ENCODE data around the gene NRXN3.

Gene NRXN3

DNA sequence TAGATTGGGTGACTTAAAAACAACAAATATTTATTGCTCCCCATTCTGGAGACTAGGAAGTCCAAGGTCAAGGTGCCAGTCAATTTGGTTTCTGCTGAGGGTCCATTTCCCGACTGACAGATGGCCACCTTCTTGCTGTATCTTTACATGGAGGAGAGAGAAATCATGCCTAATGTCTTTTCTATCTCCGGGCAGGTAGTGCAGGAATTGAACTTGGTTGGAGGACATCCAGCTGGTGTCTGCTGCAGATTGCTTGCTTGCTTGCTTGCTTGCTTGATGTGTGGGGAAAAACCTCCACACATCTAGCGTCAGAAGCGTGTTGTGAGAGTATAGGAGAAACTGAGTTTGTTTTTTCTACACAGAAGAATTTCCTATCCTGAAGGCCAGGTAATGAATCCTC is 1479.7 kb downstream of the NRXN3 start:
- TF ChIP-seq EZH2phosphoT487 (conservative IDR thresholded peaks at IDR 0.05; ENCODE audit: low read length): no peak
- TF ChIP-seq, protein P1, sequence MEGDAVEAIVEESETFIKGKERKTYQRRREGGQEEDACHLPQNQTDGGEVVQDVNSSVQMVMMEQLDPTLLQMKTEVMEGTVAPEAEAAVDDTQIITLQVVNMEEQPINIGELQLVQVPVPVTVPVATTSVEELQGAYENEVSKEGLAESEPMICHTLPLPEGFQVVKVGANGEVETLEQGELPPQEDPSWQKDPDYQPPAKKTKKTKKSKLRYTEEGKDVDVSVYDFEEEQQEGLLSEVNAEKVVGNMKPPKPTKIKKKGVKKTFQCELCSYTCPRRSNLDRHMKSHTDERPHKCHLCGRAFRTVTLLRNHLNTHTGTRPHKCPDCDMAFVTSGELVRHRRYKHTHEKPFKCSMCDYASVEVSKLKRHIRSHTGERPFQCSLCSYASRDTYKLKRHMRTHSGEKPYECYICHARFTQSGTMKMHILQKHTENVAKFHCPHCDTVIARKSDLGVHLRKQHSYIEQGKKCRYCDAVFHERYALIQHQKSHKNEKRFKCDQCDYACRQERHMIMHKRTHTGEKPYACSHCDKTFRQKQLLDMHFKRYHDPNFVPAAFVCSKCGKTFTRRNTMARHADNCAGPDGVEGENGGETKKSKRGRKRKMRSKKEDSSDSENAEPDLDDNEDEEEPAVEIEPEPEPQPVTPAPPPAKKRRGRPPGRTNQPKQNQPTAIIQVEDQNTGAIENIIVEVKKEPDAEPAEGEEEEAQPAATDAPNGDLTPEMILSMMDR (IDR thresholded peaks at IDR 0.05; ENCODE audit: insufficient read depth, low read length, poor library complexity, severe bottlenecking): no peak
- Histone ChIP-seq H3K4me2 (ENCODE audit: low read depth, low read length, poor library complexity, severe bottlenecking) (no peak overlapping the region), H3K36me3 (ENCODE audit: low read length) (no peaks in the 10 kb centered on the region), H3K4me3 (ENCODE audit: insufficient read depth, low read length, poor library complexity, severe bottlenecking) (no peak overlapping the region), H4K20me1 (ENCODE audit: low read depth, low read length) (no peaks in the 10 kb centered on the region), H3K9me3 (ENCODE audit: insufficient read depth, low read length) (no peaks in the 10 kb centered on the region), H3K27ac (ENCODE audit: low read depth, low read length) (no peak overlapping the region), H3K27me3 (ENCODE audit: low read length) (no peaks in the 10 kb centered on the region), H2AFZ (ENCODE audit: low read depth, low read length, severe bottlenecking) (no peak overlapping the region), H3K79me2 (ENCODE audit: insufficient read depth, low read length) (no peaks in the 10 kb centered on the region), H3F3A (ENCODE audit: insufficient read depth) (no peaks in the 10 kb centered on the region), H3K9me2 (replicated peaks; ENCODE audit: insufficient read depth, low read length) (no peaks in the 10 kb centered on the region; the same call in none of the 2 replicates), H3K9ac (ENCODE audit: low read length) (no peak overlapping the region)

DNA sequence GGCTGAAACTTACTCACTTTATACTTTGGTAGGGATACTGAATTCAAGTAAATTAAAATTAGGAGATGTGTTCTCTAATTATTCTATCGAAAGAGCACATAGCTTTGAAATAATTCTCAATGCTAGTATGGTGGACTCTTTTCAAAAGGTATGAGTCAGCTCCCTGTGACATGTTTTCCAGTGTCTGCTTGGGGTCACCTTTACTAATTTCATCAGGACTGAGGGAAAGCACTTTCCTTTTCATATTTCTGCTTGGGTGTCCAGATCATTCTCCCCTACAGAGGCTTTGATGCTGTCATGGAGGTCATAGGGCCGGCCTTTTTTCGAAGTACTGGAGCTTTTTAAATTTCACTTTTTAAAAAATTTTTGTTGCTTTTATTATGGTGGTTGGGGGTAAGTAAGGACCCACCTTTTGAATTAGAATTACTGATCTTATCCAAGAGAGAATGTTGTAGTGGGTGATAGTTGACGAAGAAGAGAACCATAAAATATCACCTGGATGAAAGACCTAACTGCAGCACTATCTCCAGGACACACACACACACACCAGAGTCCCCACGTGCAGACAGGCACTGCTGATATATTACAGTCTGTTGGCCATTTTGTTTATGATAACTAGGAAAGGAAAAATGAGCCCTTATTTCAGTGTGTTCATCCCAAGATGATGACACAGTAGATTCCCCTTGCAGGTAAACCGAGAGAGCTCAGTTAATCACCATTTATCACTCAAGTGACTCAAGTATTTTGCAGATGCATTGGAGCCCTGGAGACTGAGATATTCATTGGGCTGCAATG is 1482.5 kb downstream of the NRXN3 start:
- Histone ChIP-seq H3K9me2 (replicated peaks; ENCODE audit: insufficient read depth, low read length) (no peaks in the 10 kb centered on the region; the same call in none of the 2 replicates), H4K20me1 (ENCODE audit: low read depth, low read length) (no peaks in the 10 kb centered on the region), H3K36me3 (ENCODE audit: low read length) (no peaks in the 10 kb centered on the region), H3F3A (ENCODE audit: insufficient read depth) (no peaks in the 10 kb centered on the region), H3K27ac (ENCODE audit: low read depth, low read length) (no peak overlapping the region), H3K9me3 (ENCODE audit: insufficient read depth, low read length) (no peaks in the 10 kb centered on the region), H3K9ac (ENCODE audit: low read length) (no peak overlapping the region), H3K4me3 (ENCODE audit: insufficient read depth, low read length, poor library complexity, severe bottlenecking) (no peak overlapping the region), H3K79me2 (ENCODE audit: insufficient read depth, low read length) (no peaks in the 10 kb centered on the region), H3K27me3 (ENCODE audit: low read length) (no peaks in the 10 kb centered on the region), H3K4me2 (ENCODE audit: low read depth, low read length, poor library complexity, severe bottlenecking) (no peak overlapping the region), H2AFZ (ENCODE audit: low read depth, low read length, severe bottlenecking) (no peak overlapping the region)
- TF ChIP-seq, protein P1 (IDR thresholded peaks at IDR 0.05; ENCODE audit: insufficient read depth, low read length, poor library complexity, severe bottlenecking): no peak
- TF ChIP-seq EZH2phosphoT487 (conservative IDR thresholded peaks at IDR 0.05; ENCODE audit: low read length): no peak

DNA sequence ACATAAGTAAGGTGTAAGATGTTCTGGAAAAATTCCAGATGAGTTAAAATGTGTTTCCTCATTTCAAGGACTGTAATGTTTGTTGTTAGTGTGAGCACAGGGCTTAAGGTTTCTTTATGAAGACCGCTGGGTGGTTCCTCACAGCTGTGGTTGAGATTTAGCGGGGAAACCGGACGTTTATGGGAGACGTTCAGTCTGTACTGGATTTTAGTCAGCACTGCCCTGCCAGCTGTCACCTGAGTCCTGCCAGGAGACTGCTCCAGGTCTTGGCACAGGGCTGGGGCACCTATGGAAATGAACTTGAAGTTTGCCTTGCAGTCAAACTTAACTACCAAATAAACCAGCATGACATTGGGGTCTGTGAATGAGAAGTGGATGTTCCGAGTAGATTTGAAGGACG is 1485.9 kb downstream of the NRXN3 start:
- TF ChIP-seq, protein P1 (IDR thresholded peaks at IDR 0.05; ENCODE audit: insufficient read depth, low read length, poor library complexity, severe bottlenecking): no peak
- no peak for TF ChIP-seq EZH2phosphoT487 (conservative IDR thresholded peaks at IDR 0.05; ENCODE audit: low read length)
- Histone ChIP-seq H3K9me3 (ENCODE audit: insufficient read depth, low read length) (no peaks in the 10 kb centered on the region), H3F3A (ENCODE audit: insufficient read depth) (no peaks in the 10 kb centered on the region), H3K36me3 (ENCODE audit: low read length) (no peaks in the 10 kb centered on the region), H2AFZ (ENCODE audit: low read depth, low read length, severe bottlenecking) (no peak overlapping the region), H3K9me2 (replicated peaks; ENCODE audit: insufficient read depth, low read length) (no peaks in the 10 kb centered on the region; the same call in 1 of the 2 replicates), H3K9ac (ENCODE audit: low read length) (no peak overlapping the region), H3K4me2 (ENCODE audit: low read depth, low read length, poor library complexity, severe bottlenecking) (no peak overlapping the region), H4K20me1 (ENCODE audit: low read depth, low read length) (no peaks in the 10 kb centered on the region), H3K27me3 (ENCODE audit: low read length) (no peaks in the 10 kb centered on the region), H3K4me3 (ENCODE audit: insufficient read depth, low read length, poor library complexity, severe bottlenecking) (no peak overlapping the region), H3K79me2 (ENCODE audit: insufficient read depth, low read length) (no peaks in the 10 kb centered on the region), H3K27ac (ENCODE audit: low read depth, low read length) (no peak overlapping the region)
